RWPE2 (cell line): ENCODE results near the gene C2CD3.
"Not testable (repeated sequence)": the region's sequence is repeated elsewhere in the genome, so short reads cannot be mapped to it uniquely, and the experiment has no call there.

ENCODE experiments used
- ATAC-seq: fragments of 200-7000 bp; cut with Tn5 transposase; 3 replicates; pipeline ENCODE4 v1.9.1; 2021; ENCODE audit warnings: low read depth
- DNase-seq: peaks from one replicate; pipeline ENCODE4 v3.0.0-alpha.2; 2020; ENCODE audit warnings: low spot score
- H3K27ac ChIP-seq: fragments of 450-650 bp; 2 replicates; pipeline ENCODE4 v1.5.1; 2017; ENCODE audit warnings: mild to moderate bottlenecking; ENCODE audit not compliant: poor library complexity, severe bottlenecking
- H3K27me3 ChIP-seq: fragments of 250-450 bp; sonication (Bioruptor Pico); 2 replicates; pipeline ENCODE4 v1.5.1; 2021; ENCODE audit warnings: mild to moderate bottlenecking, moderate library complexity; ENCODE audit not compliant: insufficient read depth, poor library complexity, severe bottlenecking
- H3K36me3 ChIP-seq: fragments of 250-450 bp; sonication (Bioruptor Pico); 2 replicates; pipeline ENCODE4 v1.5.1; 2020; ENCODE audit warnings: low read depth, mild to moderate bottlenecking, moderate library complexity
- H3K4me1 ChIP-seq: fragments of 250-450 bp; sonication (Bioruptor Pico); 2 replicates; pipeline ENCODE4 v1.5.1; 2021; ENCODE audit warnings: mild to moderate bottlenecking, moderate library complexity; ENCODE audit not compliant: insufficient read depth, poor library complexity, severe bottlenecking
- H3K4me3 ChIP-seq: fragments of 250-450 bp; sonication (Bioruptor Pico); 2 replicates; pipeline ENCODE4 v1.5.1; 2021; ENCODE audit warnings: mild to moderate bottlenecking, moderate library complexity; ENCODE audit not compliant: severe bottlenecking
- H3K9me3 ChIP-seq: fragments of 250-450 bp; sonication (Bioruptor Pico); 2 replicates; pipeline ENCODE4 v1.5.1; 2021; ENCODE audit warnings: mild to moderate bottlenecking, moderate library complexity; ENCODE audit not compliant: severe bottlenecking
- CTCF ChIP-seq: fragments of 450-650 bp; IDR thresholded peaks from one replicate; pipeline ENCODE4 v1.5.1; 2017; ENCODE audit warnings: mild to moderate bottlenecking, moderate library complexity; ENCODE audit not compliant: poor library complexity, severe bottlenecking

The C2CD3 gene

GRCh38 chr11:74072721-74073120 is 98.1 kb downstream of the C2CD3 start:
- DNase-seq (no peak), ATAC-seq (no peak)
- no peaks in the 10 kb centered on the region; the same call in 1 of the 2 replicates for H3K36me3 ChIP-seq
- no peak overlapping the region for H3K4me3 ChIP-seq
- H3K9me3 ChIP-seq = no peaks in the 10 kb centered on the region
- H3K27ac ChIP-seq = no peak overlapping the region
- no peaks in the 10 kb centered on the region for H3K27me3 ChIP-seq
- H3K4me1 ChIP-seq = no peaks in the 10 kb centered on the region
- no peak for TF ChIP-seq CTCF

- TF ChIP-seq CTCF = no peak
- Histone ChIP-seq H3K4me1 (no peaks in the 10 kb centered on the region), H3K36me3 (no peaks in the 10 kb centered on the region; the same call in 1 of the 2 replicates), H3K4me3 (no peak overlapping the region), H3K27me3 (no peaks in the 10 kb centered on the region), H3K27ac (no peak overlapping the region), H3K9me3 (no peaks in the 10 kb centered on the region)
- ATAC-seq = no peak
- no peak for DNase-seq
Observed at GRCh38 chr11:74072286-74072685, 98.5 kb downstream of the C2CD3 start.

GRCh38 chr11:74070723-74071492 is 99.9 kb downstream of the C2CD3 start:
- TF ChIP-seq CTCF = no peak
- peaks cover 7% of the 10 kb centered on the region for H3K4me1 ChIP-seq
- DNase-seq = no peak
- no peak overlapping the region for H3K27ac ChIP-seq
- no peaks in the 10 kb centered on the region for H3K27me3 ChIP-seq
- no peaks in the 10 kb centered on the region; the same call in 1 of the 2 replicates for H3K36me3 ChIP-seq
- H3K4me3 ChIP-seq = no peak overlapping the region
- ATAC-seq = no peak
- H3K9me3 ChIP-seq = no peaks in the 10 kb centered on the region

GRCh38 chr11:74069146-74070046 is 101.4 kb downstream of the C2CD3 start:
- no peaks in the 10 kb centered on the region for H3K27me3 ChIP-seq
- no peak overlapping the region for H3K4me3 ChIP-seq
- H3K27ac ChIP-seq = no peak overlapping the region
- no peak for TF ChIP-seq CTCF
- DNase-seq = no peak
- no peaks in the 10 kb centered on the region for H3K9me3 ChIP-seq
- peaks cover 7% of the 10 kb centered on the region for H3K4me1 ChIP-seq
- H3K36me3 ChIP-seq = no peaks in the 10 kb centered on the region; the same call in 1 of the 2 replicates
- no peak for ATAC-seq

GRCh38 chr11:74066663-74067062 is 104.1 kb downstream of the C2CD3 start:
- not testable (repeated sequence) for H3K36me3 ChIP-seq, H3K27ac ChIP-seq, H3K4me3 ChIP-seq, H3K4me1 ChIP-seq, H3K9me3 ChIP-seq, DNase-seq, H3K27me3 ChIP-seq
- peak; percentile 59; the same call in 2 of the 3 replicates for ATAC-seq

- H3K9me3 ChIP-seq, H3K27me3 ChIP-seq, H3K36me3 ChIP-seq, ATAC-seq, H3K27ac ChIP-seq, H3K4me3 ChIP-seq, H3K4me1 ChIP-seq, DNase-seq: not testable (repeated sequence)
Observed at GRCh38 chr11:74065534-74065933, 105.3 kb downstream of the C2CD3 start.

GRCh38 chr11:74063628-74064027 is 107.2 kb downstream of the C2CD3 start:
- not testable (repeated sequence) for H3K27me3 ChIP-seq, ATAC-seq, H3K27ac ChIP-seq, H3K36me3 ChIP-seq, DNase-seq, H3K4me1 ChIP-seq, H3K4me3 ChIP-seq, H3K9me3 ChIP-seq

- H3K27me3 ChIP-seq, H3K4me3 ChIP-seq, ATAC-seq, H3K9me3 ChIP-seq, H3K4me1 ChIP-seq, DNase-seq, H3K36me3 ChIP-seq, H3K27ac ChIP-seq: not testable (repeated sequence)
Observed at GRCh38 chr11:74061599-74061998, 109.2 kb downstream of the C2CD3 start.
